Epithelial cell of esophagus (primary cell): ENCODE results near the gene DNAJC16.
"Not testable (repeated sequence)": the region's sequence is repeated elsewhere in the genome, so short reads cannot be mapped to it uniquely, and the experiment has no call there.

Experiments used
- DNase-seq: peaks from one replicate; pipeline ENCODE4 v3.0.0; 2010; ENCODE audit warnings: low read depth
- H3K4me3 ChIP-seq: 2 replicates; pipeline ENCODE4 v1.5.1; 2011; ENCODE audit warnings: mild to moderate bottlenecking, low read length, control low read depth
- CTCF ChIP-seq: IDR thresholded peaks from 2 replicates; pipeline ENCODE4 v1.5.1; 2011; ENCODE audit warnings: low read depth, mild to moderate bottlenecking, low read length, control low read depth, inconsistent platforms; ENCODE audit not compliant: insufficient read depth; ENCODE audit errors: missing control alignments

The DNAJC16 gene

GRCh38 chr1:15526490-15527339 lies at the start of gene DNAJC16:
Gene DNAJC16, plus strand, starts transcription at chr1:15526848. Its CDS starts 2,258 bp downstream, at chr1:15529106.
- TF ChIP-seq CTCF = peak; percentile 40
- DNase-seq = peak; percentile 100

GRCh38 chr1:15476927-15477326 lies 49.7 kb upstream of the DNAJC16 start:
- TF ChIP-seq CTCF = no peak

More at GRCh38 chr1:15526490-15527339, at the start of gene DNAJC16:
- peak within 1 kb of the TSS; percentile 79 for H3K4me3 ChIP-seq

GRCh38 chr1:15477646-15478212 lies 48.9 kb upstream of the DNAJC16 start:
- no peak for TF ChIP-seq CTCF
- H3K4me3 ChIP-seq = no peak overlapping the region
- DNase-seq = no peak

More at GRCh38 chr1:15476927-15477326, 49.7 kb upstream of the DNAJC16 start:
- no peak for DNase-seq
- H3K4me3 ChIP-seq = no peak overlapping the region

- no peak overlapping the region for H3K4me3 ChIP-seq
- no peak for DNase-seq
- no peak for TF ChIP-seq CTCF
Observed at GRCh38 chr1:15479654-15480347, 46.8 kb upstream of the DNAJC16 start.

GRCh38 chr1:15482455-15482854 lies 44.2 kb upstream of the DNAJC16 start:
- not testable (repeated sequence) for DNase-seq, H3K4me3 ChIP-seq

GRCh38 chr1:15482983-15483543 lies 43.6 kb upstream of the DNAJC16 start:
- H3K4me3 ChIP-seq, DNase-seq: not testable (repeated sequence)

GRCh38 chr1:15483971-15484370 lies 42.7 kb upstream of the DNAJC16 start:
- H3K4me3 ChIP-seq = no peak overlapping the region
- no peak for TF ChIP-seq CTCF

GRCh38 chr1:15484443-15484842 lies 42.2 kb upstream of the DNAJC16 start:
- H3K4me3 ChIP-seq = not testable (repeated sequence)

More at GRCh38 chr1:15483971-15484370, 42.7 kb upstream of the DNAJC16 start:
- DNase-seq = no peak

More at GRCh38 chr1:15484443-15484842, 42.2 kb upstream of the DNAJC16 start:
- not testable (repeated sequence) for DNase-seq
